Measurements from ENCODE around the gene PWP2. TPM values are rescaled to one million over a fixed set of nuclear protein-coding genes. Genes with fewer than 3 reads are reported as not detected.

The PWP2 gene
- total and polyA plus RNA-seq, 2 of the 4 experiments (the other 2 are of a cell fraction): 2.4 to 7.0 TPM

- whole genome bisulfite sequencing, 2 experiments (ENCODE audit: extremely low coverage in 2 of 2, insufficient read length in 1 of 2): 100% methylated on average over 10 of the region's 30 CpGs; no CpG with 5 or more reads in 1 of the 2 experiments
- Histone ChIP-seq H3K18ac (ENCODE audit: low read depth, low read length) (no peak overlapping the region), H4K5ac (ENCODE audit: low read depth, low read length) (no peak overlapping the region), H3K27ac (ENCODE audit: insufficient read depth, low read length) (no peak overlapping the region), H3K4me1 (ENCODE audit: control insufficient read depth, insufficient read depth, low read length) (no peaks in the 10 kb centered on the region), H2AFZ (replicated peaks; ENCODE audit: low read length, poor library complexity) (no peak overlapping the region), H3K14ac (replicated peaks; ENCODE audit: low read depth, low read length) (no peak overlapping the region), H2BK20ac (ENCODE audit: low read depth, low read length) (no peak overlapping the region), H2BK120ac (ENCODE audit: low read depth, low read length) (no peak overlapping the region), H2AK9ac (replicated peaks; ENCODE audit: low read depth, low read length, poor library complexity) (no peak overlapping the region), H2BK5ac (ENCODE audit: low read depth, low read length, poor library complexity, severe bottlenecking) (no peak overlapping the region), H4K91ac (ENCODE audit: insufficient read depth, low read depth, low read length) (no peak overlapping the region), H3K9me1 (ENCODE audit: insufficient read depth, low read length) (peaks cover 11% of the 10 kb centered on the region; the same call in 1 of the 2 replicates), H3K56ac (ENCODE audit: extremely low read depth, insufficient read depth, low read length) (no peak overlapping the region), H4K8ac (ENCODE audit: low read depth in 2 of 2, low read length in 2 of 2) (no peak overlapping the region), H3K36me3 (ENCODE audit: control insufficient read depth, insufficient read depth, low read length) (peaks cover 64% of the 10 kb centered on the region), H3K4me2 (ENCODE audit: low read depth, low read length) (no peak overlapping the region), H2AK5ac (ENCODE audit: low read depth, low read length) (no peak overlapping the region), H2BK15ac (ENCODE audit: low read depth, low read length) (no peak overlapping the region), H3K27me3 (ENCODE audit: control insufficient read depth, insufficient read depth, low read length) (no peaks in the 10 kb centered on the region), H3K4me3 (ENCODE audit: insufficient read depth, low read depth, low read length) (no peak overlapping the region), H3K4ac (ENCODE audit: low read depth, low read length) (no peak overlapping the region), H3K9ac (ENCODE audit: low read depth, low read length) (no peak overlapping the region), H4K20me1 (ENCODE audit: insufficient read depth, low read length) (peaks cover 4% of the 10 kb centered on the region; the same call in 1 of the 2 replicates), H3K9me3 (ENCODE audit: control insufficient read depth, insufficient read depth, low read length) (no peaks in the 10 kb centered on the region), H3K23ac (ENCODE audit: low read depth, low read length) (no peak overlapping the region), H3K79me1 (ENCODE audit: low read depth in 1 of 2, low read length in 2 of 2) (peaks cover 11 to 30% of the 10 kb centered on the region in 2 experiments; a peak in 3 of 4 replicates)
- no peak for DNase-seq
- in situ Hi-C loops (cut with MboI; ENCODE audit: low sequenced_read_pairs): no loop called here
- dilution Hi-C loops (cut with HindIII; ENCODE audit: low sequenced_read_pairs, unreplicated experiment): no loop called here
- BruUV-seq (replicated peaks): no TSS peak
- POLR2A ChIA-PET (ENCODE audit: unreplicated experiment): no interaction called here
- CTCF ChIA-PET: no interaction called here
- ATAC-seq (ENCODE audit: low read depth): no peak
- intact Hi-C loops (cut with micrococcal nuclease): no loop called here
- TF ChIP-seq CHD1 (IDR thresholded peaks at IDR 0.05; ENCODE audit: low read depth, low read length): no peak
- no peak for TF ChIP-seq BHLHE40 (IDR thresholded peaks at IDR 0.05; ENCODE audit: low read depth, low read length)
- TF ChIP-seq RAD21 (IDR thresholded peaks at IDR 0.05; ENCODE audit: low read length): no peak
- TF ChIP-seq NFE2L2 (IDR thresholded peaks at IDR 0.05; ENCODE audit: low read depth, low read length): no peak
- no peak for TF ChIP-seq MAZ (IDR thresholded peaks at IDR 0.05; ENCODE audit: borderline replicate concordance, low read depth, low read length)
- TF ChIP-seq FOS (IDR thresholded peaks at IDR 0.05; ENCODE audit: low read depth, low read length): no peak
- no peak for TF ChIP-seq ELK1 (IDR thresholded peaks at IDR 0.05; ENCODE audit: borderline replicate concordance, low read depth, low read length)
- no peak for TF ChIP-seq RCOR1 (IDR thresholded peaks at IDR 0.05; ENCODE audit: insufficient replicate concordance, low read length)
- TF ChIP-seq MAFK (IDR thresholded peaks at IDR 0.05; ENCODE audit: low read depth, low read length): no peak
- TF ChIP-seq POLR2A (IDR thresholded peaks at IDR 0.05; ENCODE audit: low read depth, low read length): no peak
- TF ChIP-seq MXI1 (IDR thresholded peaks at IDR 0.05; ENCODE audit: borderline replicate concordance, low read depth, low read length): no peak
- TF ChIP-seq SMC3 (IDR thresholded peaks at IDR 0.05; ENCODE audit: low read depth, low read length): no peak
- no peak for TF ChIP-seq USF2 (IDR thresholded peaks at IDR 0.05; ENCODE audit: low read depth, low read length)
- no peak for TF ChIP-seq CEBPB (IDR thresholded peaks at IDR 0.05; ENCODE audit: low read depth, low read length)
- TF ChIP-seq CTCF (conservative IDR thresholded peaks at IDR 0.05; ENCODE audit: low read depth, low read length): no peak
Observed at GRCh38 chr21:44089001-44089911, 17.9 kb upstream of the PWP2 start.

Data from IMR-90 (cell line).